ENCODE measurements around the gene PRKAG2. TPM values are rescaled to one million over a fixed set of nuclear protein-coding genes. Genes with fewer than 3 reads are reported as not detected.
A peak's percentile ranks its signal among the peaks of the same experiment; 100 is the strongest.

PRKAG2 gene
- total and polyA plus RNA-seq, 2 of the 13 experiments (the other 11 are each of a cell fraction or from before 2014, with no cell fraction given) = 0.90 to 1.3 TPM

DNA sequence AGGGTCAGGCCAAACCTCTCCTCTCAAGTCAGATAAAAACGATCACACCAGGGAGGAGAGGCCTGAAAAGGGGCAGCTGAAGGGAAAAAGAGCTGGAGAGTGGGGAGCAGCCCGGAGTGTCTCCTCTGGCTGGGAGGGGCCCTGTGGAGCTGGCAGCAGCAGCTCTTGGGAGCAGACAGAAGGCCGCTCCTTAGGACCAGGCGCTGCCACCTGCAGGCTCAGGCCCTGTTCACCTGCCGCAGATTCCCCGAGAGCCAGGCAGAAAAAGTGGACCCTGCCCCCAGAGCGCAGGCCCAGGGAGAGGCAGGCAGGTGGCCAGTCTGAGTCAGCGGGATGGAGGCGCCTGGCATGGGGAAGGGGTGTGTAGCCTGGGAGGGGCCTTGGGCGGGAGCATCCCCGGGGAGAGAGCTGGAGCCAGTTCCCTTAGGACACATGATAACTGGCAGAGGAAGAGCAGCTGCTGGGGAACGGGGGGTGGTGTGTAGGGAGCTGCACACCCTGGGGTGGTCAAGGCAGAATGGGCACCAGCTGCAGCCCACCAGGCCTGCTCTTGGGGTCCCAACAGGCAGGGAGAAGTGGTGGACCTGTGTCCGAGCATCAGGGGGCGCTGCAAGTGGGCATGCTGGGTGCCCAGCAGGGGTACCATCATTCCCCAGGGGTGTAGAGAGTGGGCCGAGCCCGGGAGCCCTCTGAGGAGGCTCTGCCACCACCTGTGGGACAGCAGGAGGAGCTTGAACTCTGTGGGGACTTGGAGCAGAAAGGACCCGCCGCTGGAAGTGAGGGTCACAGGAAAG lies 180.0 kb downstream of the PRKAG2 start (continued):
- TF ChIP-seq, protein P1, sequence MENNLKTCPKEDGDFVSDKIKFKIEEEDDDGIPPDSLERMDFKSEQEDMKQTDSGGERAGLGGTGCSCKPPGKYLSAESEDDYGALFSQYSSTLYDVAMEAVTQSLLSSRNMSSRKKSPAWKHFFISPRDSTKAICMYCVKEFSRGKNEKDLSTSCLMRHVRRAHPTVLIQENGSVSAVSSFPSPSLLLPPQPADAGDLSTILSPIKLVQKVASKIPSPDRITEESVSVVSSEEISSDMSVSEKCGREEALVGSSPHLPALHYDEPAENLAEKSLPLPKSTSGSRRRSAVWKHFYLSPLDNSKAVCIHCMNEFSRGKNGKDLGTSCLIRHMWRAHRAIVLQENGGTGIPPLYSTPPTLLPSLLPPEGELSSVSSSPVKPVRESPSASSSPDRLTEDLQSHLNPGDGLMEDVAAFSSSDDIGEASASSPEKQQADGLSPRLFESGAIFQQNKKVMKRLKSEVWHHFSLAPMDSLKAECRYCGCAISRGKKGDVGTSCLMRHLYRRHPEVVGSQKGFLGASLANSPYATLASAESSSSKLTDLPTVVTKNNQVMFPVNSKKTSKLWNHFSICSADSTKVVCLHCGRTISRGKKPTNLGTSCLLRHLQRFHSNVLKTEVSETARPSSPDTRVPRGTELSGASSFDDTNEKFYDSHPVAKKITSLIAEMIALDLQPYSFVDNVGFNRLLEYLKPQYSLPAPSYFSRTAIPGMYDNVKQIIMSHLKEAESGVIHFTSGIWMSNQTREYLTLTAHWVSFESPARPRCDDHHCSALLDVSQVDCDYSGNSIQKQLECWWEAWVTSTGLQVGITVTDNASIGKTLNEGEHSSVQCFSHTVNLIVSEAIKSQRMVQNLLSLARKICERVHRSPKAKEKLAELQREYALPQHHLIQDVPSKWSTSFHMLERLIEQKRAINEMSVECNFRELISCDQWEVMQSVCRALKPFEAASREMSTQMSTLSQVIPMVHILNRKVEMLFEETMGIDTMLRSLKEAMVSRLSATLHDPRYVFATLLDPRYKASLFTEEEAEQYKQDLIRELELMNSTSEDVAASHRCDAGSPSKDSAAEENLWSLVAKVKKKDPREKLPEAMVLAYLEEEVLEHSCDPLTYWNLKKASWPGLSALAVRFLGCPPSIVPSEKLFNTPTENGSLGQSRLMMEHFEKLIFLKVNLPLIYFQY (CRISPR knock-in tag; IDR thresholded peaks at IDR 0.05; ENCODE audit: borderline replicate concordance) = no peak
- TF ChIP-seq MAFK (conservative IDR thresholded peaks at IDR 0.05 in 1 of 2, IDR thresholded peaks at IDR 0.05 in 1 of 2; ENCODE audit: low read length in 2 of 2) = 0 out of 4 replicates have a peak, but pooled peaks of 1 of the 2 experiments have one; percentile 1
- TF ChIP-seq, protein P2, sequence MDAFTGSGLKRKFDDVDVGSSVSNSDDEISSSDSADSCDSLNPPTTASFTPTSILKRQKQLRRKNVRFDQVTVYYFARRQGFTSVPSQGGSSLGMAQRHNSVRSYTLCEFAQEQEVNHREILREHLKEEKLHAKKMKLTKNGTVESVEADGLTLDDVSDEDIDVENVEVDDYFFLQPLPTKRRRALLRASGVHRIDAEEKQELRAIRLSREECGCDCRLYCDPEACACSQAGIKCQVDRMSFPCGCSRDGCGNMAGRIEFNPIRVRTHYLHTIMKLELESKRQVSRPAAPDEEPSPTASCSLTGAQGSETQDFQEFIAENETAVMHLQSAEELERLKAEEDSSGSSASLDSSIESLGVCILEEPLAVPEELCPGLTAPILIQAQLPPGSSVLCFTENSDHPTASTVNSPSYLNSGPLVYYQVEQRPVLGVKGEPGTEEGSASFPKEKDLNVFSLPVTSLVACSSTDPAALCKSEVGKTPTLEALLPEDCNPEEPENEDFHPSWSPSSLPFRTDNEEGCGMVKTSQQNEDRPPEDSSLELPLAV (CRISPR knock-in tag; conservative IDR thresholded peaks at IDR 0.05; ENCODE audit: low read depth) = no peak
- no peak for TF ChIP-seq AGO1 (IDR thresholded peaks at IDR 0.05; ENCODE audit: low read depth, low read length, poor library complexity, severe bottlenecking)
- no peak for TF ChIP-seq ZNF7 (CRISPR knock-in tag; IDR thresholded peaks at IDR 0.05)
- TF ChIP-seq, protein P3, sequence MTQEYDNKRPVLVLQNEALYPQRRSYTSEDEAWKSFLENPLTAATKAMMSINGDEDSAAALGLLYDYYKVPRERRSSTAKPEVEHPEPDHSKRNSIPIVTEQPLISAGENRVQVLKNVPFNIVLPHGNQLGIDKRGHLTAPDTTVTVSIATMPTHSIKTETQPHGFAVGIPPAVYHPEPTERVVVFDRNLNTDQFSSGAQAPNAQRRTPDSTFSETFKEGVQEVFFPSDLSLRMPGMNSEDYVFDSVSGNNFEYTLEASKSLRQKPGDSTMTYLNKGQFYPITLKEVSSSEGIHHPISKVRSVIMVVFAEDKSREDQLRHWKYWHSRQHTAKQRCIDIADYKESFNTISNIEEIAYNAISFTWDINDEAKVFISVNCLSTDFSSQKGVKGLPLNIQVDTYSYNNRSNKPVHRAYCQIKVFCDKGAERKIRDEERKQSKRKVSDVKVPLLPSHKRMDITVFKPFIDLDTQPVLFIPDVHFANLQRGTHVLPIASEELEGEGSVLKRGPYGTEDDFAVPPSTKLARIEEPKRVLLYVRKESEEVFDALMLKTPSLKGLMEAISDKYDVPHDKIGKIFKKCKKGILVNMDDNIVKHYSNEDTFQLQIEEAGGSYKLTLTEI (CRISPR knock-in tag; conservative IDR thresholded peaks at IDR 0.05) = no peak
- no peak for TF ChIP-seq FOXC1 (CRISPR knock-in tag; IDR thresholded peaks at IDR 0.05; ENCODE audit: borderline replicate concordance)
- peak; percentile 39; the same call in 1 of the 2 replicates for TF ChIP-seq ZFY (CRISPR knock-in tag; IDR thresholded peaks at IDR 0.05)
- TF ChIP-seq, protein P4, sequence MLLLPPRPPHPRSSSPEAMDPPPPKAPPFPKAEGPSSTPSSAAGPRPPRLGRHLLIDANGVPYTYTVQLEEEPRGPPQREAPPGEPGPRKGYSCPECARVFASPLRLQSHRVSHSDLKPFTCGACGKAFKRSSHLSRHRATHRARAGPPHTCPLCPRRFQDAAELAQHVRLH (CRISPR knock-in tag; IDR thresholded peaks at IDR 0.05; ENCODE audit: borderline replicate concordance, low read depth) = no peak
- TF ChIP-seq, protein P5, sequence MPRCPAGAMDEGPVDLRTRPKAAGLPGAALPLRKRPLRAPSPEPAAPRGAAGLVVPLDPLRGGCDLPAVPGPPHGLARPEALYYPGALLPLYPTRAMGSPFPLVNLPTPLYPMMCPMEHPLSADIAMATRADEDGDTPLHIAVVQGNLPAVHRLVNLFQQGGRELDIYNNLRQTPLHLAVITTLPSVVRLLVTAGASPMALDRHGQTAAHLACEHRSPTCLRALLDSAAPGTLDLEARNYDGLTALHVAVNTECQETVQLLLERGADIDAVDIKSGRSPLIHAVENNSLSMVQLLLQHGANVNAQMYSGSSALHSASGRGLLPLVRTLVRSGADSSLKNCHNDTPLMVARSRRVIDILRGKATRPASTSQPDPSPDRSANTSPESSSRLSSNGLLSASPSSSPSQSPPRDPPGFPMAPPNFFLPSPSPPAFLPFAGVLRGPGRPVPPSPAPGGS (CRISPR knock-in tag; IDR thresholded peaks at IDR 0.05) = no peak
- TF ChIP-seq EHMT2 (IDR thresholded peaks at IDR 0.05; ENCODE audit: borderline replicate concordance, low read depth, low read length) = no peak
- no peak for TF ChIP-seq SIX1 (CRISPR knock-in tag; IDR thresholded peaks at IDR 0.05; ENCODE audit: borderline replicate concordance)
- TF ChIP-seq, protein P6, sequence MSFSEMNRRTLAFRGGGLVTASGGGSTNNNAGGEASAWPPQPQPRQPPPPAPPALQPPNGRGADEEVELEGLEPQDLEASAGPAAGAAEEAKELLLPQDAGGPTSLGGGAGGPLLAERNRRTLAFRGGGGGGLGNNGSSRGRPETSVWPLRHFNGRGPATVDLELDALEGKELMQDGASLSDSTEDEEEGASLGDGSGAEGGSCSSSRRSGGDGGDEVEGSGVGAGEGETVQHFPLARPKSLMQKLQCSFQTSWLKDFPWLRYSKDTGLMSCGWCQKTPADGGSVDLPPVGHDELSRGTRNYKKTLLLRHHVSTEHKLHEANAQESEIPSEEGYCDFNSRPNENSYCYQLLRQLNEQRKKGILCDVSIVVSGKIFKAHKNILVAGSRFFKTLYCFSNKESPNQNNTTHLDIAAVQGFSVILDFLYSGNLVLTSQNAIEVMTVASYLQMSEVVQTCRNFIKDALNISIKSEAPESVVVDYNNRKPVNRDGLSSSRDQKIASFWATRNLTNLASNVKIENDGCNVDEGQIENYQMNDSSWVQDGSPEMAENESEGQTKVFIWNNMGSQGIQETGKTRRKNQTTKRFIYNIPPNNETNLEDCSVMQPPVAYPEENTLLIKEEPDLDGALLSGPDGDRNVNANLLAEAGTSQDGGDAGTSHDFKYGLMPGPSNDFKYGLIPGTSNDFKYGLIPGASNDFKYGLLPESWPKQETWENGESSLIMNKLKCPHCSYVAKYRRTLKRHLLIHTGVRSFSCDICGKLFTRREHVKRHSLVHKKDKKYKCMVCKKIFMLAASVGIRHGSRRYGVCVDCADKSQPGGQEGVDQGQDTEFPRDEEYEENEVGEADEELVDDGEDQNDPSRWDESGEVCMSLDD (CRISPR knock-in tag; IDR thresholded peaks at IDR 0.05; ENCODE audit: borderline replicate concordance) = no peak
- TF ChIP-seq HNF4A (CRISPR knock-in tag; IDR thresholded peaks at IDR 0.05) = peak; percentile 43
- TF ChIP-seq TGIF2 (CRISPR knock-in tag; IDR thresholded peaks at IDR 0.05) = no peak
